ENCODE measurements around the gene PTPA. TPM values are rescaled to one million over a fixed set of nuclear protein-coding genes. Genes with fewer than 3 reads are reported as not detected.

The PTPA gene
- total and polyA plus RNA-seq, 9 of the 15 experiments (the other 6 are each of a cell fraction or from before 2014, with no cell fraction given): 1.7 to 121 (median 72.6) TPM

GRCh38 chr9:129081388-129081904, 29.8 kb upstream of the PTPA start (continued):
- TF ChIP-seq, protein P1, sequence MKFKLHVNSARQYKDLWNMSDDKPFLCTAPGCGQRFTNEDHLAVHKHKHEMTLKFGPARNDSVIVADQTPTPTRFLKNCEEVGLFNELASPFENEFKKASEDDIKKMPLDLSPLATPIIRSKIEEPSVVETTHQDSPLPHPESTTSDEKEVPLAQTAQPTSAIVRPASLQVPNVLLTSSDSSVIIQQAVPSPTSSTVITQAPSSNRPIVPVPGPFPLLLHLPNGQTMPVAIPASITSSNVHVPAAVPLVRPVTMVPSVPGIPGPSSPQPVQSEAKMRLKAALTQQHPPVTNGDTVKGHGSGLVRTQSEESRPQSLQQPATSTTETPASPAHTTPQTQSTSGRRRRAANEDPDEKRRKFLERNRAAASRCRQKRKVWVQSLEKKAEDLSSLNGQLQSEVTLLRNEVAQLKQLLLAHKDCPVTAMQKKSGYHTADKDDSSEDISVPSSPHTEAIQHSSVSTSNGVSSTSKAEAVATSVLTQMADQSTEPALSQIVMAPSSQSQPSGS (CRISPR knock-in tag; IDR thresholded peaks at IDR 0.05): no peak
- TF ChIP-seq TARDBP (IDR thresholded peaks at IDR 0.05): no peak
- no peak for TF ChIP-seq ZBED1 (IDR thresholded peaks at IDR 0.05)
- peak; percentile 44; the same call in 1 of the 2 replicates for TF ChIP-seq PHF8 (IDR thresholded peaks at IDR 0.05; ENCODE audit: borderline replicate concordance, low read length)
- TF ChIP-seq ZBTB5 (IDR thresholded peaks at IDR 0.05): no peak
- no peak for TF ChIP-seq TCF7 (IDR thresholded peaks at IDR 0.05; ENCODE audit: borderline replicate concordance)
- TF ChIP-seq, protein P2, sequence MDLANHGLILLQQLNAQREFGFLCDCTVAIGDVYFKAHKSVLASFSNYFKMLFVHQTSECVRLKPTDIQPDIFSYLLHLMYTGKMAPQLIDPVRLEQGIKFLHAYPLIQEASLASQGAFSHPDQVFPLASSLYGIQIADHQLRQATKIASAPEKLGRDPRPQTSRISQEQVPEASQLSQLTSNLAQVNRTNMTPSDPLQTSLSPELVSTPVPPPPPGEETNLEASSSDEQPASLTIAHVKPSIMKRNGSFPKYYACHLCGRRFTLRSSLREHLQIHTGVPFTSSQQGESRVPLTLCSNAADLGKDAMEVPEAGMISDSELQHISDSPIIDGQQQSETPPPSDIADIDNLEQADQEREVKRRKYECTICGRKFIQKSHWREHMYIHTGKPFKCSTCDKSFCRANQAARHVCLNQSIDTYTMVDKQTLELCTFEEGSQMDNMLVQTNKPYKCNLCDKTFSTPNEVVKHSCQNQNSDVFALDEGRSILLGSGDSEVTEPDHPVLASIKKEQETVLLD (IDR thresholded peaks at IDR 0.05): peak; percentile 88
- no peak for TF ChIP-seq RBM22 (IDR thresholded peaks at IDR 0.05; ENCODE audit: low read depth, low read length, poor library complexity, severe bottlenecking)
- peak; percentile 10 for TF ChIP-seq SAP30 (IDR thresholded peaks at IDR 0.05; ENCODE audit: borderline replicate concordance, insufficient read depth, low read depth, low read length, poor library complexity, severe bottlenecking)
- TF ChIP-seq, protein P3, sequence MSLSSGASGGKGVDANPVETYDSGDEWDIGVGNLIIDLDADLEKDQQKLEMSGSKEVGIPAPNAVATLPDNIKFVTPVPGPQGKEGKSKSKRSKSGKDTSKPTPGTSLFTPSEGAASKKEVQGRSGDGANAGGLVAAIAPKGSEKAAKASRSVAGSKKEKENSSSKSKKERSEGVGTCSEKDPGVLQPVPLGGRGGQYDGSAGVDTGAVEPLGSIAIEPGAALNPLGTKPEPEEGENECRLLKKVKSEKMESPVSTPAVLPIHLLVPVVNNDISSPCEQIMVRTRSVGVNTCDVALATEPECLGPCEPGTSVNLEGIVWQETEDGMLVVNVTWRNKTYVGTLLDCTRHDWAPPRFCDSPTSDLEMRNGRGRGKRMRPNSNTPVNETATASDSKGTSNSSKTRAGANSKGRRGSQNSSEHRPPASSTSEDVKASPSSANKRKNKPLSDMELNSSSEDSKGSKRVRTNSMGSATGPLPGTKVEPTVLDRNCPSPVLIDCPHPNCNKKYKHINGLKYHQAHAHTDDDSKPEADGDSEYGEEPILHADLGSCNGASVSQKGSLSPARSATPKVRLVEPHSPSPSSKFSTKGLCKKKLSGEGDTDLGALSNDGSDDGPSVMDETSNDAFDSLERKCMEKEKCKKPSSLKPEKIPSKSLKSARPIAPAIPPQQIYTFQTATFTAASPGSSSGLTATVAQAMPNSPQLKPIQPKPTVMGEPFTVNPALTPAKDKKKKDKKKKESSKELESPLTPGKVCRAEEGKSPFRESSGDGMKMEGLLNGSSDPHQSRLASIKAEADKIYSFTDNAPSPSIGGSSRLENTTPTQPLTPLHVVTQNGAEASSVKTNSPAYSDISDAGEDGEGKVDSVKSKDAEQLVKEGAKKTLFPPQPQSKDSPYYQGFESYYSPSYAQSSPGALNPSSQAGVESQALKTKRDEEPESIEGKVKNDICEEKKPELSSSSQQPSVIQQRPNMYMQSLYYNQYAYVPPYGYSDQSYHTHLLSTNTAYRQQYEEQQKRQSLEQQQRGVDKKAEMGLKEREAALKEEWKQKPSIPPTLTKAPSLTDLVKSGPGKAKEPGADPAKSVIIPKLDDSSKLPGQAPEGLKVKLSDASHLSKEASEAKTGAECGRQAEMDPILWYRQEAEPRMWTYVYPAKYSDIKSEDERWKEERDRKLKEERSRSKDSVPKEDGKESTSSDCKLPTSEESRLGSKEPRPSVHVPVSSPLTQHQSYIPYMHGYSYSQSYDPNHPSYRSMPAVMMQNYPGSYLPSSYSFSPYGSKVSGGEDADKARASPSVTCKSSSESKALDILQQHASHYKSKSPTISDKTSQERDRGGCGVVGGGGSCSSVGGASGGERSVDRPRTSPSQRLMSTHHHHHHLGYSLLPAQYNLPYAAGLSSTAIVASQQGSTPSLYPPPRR (CRISPR knock-in tag; IDR thresholded peaks at IDR 0.05; ENCODE audit: borderline replicate concordance): no peak
- TF ChIP-seq EGR1 (conservative IDR thresholded peaks at IDR 0.05): 0 out of 2 replicates have a peak, but pooled peaks have one; percentile 5
- no peak for TF ChIP-seq ZNF140 (CRISPR knock-in tag; IDR thresholded peaks at IDR 0.05)
- no peak for TF ChIP-seq CBFA2T3 (IDR thresholded peaks at IDR 0.05)
- no peak for TF ChIP-seq MTF1 (CRISPR knock-in tag; IDR thresholded peaks at IDR 0.05; ENCODE audit: borderline replicate concordance)
- no peak for TF ChIP-seq ZNF77 (CRISPR knock-in tag; IDR thresholded peaks at IDR 0.05)
- TF ChIP-seq RB1 (IDR thresholded peaks at IDR 0.05; ENCODE audit: low read depth): no peak
- TF ChIP-seq MEIS2 (IDR thresholded peaks at IDR 0.05; ENCODE audit: partially characterized antibody): peak; percentile 90
- no peak for TF ChIP-seq XRCC3 (IDR thresholded peaks at IDR 0.05)
- TF ChIP-seq KLF13 (tag; IDR thresholded peaks at IDR 0.05; ENCODE audit: borderline replicate concordance, low read depth): no peak
